Activated CD8-positive, alpha-beta memory T cell treated with anti-CD3 and anti-CD28 coated beads, Interleukin-2, amount 50 U/mL, for 48 hours (primary cell): Measurements from ENCODE around the gene RBM26.
"Not testable (repeated sequence)": the region's sequence is repeated elsewhere in the genome, so short reads cannot be mapped to it uniquely, and the experiment has no call there.

Source experiments
- DNase-seq: peaks from one replicate; pipeline ENCODE4 v3.0.0-alpha.2; 2020

The RBM26 gene

DNA sequence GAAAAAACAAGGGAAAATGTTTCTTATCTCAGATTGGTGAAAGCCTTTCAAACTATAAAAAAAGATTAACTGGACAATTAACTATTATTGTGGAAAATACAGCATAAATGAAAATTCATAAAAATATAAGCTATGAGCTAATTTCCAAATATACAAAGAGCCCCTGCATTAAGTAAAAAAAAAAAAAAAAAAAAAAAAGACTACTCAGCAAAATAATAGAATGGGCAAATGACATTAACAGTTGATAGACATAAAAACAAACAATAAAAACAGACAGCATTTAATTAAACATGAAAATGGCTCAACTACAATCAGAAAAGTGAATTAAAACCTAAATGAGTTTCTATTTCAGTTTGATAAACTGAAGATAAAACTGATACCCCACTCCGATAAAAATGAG is 77.5 kb downstream of the RBM26 start:
- no peak for DNase-seq

DNA sequence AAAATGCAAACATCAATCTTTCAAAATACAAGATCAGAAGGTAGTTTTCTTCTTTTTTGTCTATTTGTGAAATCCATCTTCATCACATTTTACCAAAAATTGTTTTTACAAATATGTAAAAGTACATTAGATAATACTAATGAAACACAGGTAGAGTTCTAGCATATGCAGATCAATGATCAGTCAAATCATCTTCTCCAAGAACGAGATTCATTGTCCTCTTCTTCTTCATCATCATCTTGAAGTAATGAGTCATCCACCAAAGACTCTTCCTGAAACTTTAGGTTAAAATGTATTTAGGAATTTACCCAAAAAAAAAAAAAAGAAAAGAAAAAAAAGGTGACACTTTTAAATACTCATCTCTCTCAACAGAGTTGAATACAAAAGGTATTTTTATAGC is 85.6 kb downstream of the RBM26 start:
- no peak for DNase-seq

DNA sequence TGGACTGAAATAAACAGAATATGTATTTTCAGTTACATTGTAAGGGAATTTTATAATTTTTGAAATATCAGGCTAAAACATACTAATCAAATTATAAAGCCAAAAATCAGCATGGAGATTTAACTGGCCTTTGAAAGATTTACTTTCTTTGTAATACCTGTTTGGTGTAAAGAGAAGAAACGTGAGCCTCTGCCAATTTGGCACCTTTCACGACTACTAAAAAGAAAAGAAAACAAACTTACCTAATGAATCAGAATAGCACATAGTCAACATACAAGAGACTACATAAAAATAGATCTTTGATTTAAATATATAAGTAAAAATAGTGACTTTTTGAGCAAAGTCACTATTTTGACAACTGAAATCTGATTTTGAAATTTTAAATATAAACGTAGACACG is 87.4 kb downstream of the RBM26 start:
- DNase-seq: no peak

DNA sequence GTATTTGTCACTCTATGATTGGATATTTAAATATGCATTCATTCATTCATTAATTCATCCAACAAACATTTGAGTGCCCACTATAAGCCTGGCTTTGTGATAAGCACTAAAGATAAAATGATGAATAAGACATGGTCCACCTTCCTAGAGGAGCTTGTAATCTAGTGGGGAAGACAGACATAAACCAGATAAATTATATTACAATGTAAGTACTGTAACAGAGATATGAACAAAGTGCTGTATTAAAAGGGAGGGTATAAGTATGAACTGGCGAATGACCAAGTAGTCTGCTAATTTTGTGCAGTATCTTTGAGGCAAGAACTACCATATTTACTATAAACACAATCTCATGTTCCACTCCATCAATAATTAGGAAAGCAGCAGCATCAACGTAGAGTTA is 88.2 kb downstream of the RBM26 start:
- no peak for DNase-seq

DNA sequence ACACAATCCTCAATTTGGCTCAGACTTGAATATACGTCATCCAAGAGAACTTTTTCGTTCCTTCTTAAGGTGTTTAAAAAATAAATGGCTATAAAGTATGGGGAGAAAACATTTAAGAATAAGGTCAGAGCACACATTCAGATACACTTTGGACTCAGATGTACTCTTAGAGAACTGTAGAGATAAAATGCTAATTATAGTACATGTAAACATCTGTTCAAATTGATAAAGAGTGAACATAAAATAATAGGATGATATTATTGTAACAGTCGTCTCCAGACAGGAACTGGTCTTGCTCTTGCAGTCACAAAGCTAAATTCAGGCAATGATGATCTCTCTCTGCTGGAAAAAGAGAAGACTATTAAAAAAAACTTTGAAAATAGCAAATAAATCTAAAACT is 91.4 kb downstream of the RBM26 start:
- DNase-seq: no peak

DNA sequence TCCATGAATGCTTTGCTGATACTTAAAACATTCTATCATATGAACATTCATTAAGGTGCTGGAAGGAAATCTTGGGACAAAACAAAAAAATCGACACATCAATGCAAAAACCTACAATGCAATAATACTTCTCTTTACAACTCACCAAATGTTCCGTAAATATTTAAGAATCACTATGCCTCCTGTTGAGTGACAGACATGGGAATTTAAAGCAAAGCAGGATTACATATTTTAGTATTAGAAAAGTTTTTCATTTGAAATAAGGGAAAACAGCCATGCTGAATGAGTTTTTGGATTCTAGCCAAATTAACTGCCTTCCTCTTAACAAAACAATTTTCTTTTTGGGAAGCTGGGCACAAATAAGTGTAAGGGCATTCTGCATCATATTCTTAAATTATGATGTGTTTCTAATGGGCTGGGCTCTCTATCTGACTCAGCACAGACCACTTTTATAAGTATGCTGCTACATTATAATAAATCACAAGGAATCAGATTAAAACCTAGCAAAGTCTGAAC is 93.7 kb downstream of the RBM26 start:
- DNase-seq: no peak

DNA sequence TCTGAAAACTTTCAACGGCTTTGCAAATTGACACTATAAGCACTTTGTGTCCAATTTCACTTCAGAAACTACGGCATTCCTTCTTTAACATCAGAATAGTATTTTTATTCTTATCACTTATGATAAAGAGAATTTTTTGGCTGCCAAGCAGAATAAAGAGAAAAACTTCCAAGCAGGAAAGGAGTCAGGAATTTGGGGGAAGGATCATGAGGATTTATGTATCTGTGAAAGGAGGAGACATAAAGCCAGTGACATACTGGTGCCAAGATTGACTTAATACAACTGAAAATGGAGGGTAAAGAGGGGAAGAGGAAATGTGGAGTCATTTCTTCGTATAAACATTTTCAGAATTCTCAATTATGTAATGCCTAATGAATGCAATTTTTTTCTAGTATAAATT is 94.7 kb downstream of the RBM26 start:
- no peak for DNase-seq

DNA sequence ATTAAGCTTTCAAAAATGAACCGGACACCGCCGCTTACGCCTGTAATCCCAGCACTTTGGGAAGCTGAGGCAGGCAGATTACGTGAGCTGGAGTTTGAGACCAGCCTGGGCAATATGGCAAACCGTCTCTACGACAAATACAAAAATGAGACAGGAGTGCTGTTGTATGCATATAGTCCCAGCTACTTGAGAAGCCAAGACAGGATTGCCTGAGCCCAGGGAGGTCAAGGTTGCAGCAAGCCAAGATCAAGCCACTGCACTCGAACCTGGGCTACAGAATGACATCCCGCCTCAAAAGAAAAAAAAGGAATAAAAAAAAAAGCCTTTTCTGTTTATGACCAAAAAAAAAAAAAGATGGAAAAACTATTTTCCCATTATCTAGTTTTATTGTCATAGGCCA is 96.4 kb downstream of the RBM26 start:
- DNase-seq: no peak

DNA sequence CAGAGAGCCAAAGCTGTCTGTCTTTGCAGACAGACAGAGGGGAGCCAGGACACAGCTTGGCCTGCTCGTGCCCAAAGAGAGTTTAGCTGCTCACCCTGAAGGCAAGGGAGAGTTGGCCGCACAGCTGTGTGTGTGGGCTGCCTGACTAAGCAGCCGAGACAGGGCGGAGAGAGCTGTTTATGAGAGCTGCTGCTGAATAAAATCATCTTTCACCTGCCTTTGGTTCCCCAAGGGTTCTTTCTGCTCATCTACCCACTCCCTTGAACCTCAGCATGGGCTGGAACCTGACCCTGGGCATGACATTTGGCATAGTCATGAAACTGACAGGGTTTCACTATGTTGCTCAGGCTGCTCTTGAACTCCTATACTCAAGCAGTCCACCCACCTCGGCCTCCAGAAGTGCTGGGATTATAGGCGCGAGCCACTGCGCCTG is 98.2 kb downstream of the RBM26 start:
- DNase-seq: peak; percentile 56

DNA sequence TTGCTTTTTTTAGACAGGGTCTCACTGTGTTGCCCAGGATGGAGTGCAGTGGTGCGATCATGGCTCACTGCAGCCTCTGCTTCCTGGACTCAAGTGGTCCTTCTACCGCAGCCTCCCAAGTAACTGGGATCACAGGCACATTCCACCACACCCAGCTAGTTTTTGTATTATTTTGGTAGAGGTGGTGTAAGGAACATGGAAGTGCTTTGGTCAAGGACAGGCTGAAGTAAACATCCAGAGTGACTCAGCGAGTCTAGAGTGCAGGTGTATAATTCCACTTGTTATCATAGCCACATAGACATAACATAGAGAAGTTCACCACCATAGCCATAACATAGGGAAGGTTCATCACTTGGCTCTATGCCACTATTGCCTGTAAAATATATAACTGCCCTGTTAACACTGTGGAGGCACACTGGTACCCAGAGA is 98.6 kb downstream of the RBM26 start:
- DNase-seq: no peak

DNA sequence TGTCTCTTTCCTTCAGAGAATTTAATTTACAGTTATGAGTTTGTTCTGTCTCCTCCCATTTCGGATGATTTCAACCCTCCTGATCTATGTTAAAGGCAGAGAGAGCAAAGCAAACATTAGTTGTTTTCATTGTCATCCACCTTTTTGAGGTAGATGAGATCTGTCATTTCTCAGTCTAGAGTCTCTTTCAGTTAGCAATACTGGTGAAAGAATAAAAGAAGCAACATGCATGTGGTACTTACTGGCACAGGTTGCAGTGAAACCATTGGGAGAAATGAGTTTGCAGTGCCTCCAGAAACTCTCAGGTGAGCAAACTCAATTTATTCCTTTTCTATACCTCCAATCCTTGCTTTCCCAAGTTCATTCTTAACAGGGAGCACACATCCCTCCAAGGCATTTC is 99.4 kb downstream of the RBM26 start:
- DNase-seq: no peak

DNA sequence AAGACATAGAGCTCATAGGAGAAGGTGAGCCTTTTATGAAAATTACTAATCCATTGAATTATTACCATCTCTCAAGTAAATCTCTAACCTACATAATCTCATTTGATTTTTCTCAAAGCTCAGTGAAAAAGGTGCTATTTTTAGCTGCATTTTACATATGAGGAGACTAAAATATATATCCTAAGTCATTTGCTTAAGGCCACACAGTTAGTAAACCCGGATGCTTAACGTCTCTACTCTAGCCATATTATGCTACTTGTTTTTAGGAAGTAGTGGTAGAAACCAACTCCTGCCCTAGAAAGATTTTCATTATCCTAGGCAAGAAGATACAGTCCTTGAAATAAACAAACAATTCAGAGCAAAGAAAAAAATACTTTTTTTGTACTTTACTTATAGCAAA is 108.9 kb downstream of the RBM26 start:
- DNase-seq: no peak

DNA sequence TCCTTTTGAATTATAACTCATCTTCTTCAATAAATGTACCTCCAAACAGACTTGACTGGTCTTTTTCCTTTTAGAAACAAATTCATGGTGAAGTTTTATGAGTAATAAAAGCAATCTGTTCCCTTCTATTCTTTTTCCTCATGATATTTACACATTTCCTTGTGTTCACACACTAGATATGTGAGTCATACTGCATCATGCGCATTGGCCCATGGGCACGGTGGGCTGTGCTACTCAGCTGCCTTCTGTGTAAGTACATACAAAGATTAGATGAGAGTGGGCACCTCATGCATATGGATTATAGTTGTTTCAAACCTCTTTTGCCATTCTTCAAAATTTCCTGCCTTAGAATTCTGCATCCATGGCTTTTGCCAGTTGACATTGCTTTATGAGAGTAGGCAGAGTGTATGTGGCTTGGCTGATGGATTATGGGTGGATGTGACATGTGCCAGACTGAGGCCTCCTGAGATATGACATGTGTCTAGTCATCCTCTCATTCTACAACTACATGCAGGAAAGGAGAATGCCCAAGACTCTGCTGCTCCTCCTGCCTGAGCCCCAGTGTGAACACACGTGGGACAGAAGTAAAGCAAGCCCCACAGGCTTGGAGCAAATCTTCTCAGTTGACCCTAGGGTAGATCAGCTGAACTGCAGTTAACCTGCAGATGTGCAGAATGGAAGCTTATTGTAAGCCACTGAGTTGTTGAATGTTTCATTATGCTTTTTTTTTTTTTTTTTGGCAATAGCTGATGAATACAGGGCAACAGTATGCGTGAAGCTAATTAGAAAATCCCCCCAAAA is 109.9 kb downstream of the RBM26 start:
- no peak for DNase-seq

DNA sequence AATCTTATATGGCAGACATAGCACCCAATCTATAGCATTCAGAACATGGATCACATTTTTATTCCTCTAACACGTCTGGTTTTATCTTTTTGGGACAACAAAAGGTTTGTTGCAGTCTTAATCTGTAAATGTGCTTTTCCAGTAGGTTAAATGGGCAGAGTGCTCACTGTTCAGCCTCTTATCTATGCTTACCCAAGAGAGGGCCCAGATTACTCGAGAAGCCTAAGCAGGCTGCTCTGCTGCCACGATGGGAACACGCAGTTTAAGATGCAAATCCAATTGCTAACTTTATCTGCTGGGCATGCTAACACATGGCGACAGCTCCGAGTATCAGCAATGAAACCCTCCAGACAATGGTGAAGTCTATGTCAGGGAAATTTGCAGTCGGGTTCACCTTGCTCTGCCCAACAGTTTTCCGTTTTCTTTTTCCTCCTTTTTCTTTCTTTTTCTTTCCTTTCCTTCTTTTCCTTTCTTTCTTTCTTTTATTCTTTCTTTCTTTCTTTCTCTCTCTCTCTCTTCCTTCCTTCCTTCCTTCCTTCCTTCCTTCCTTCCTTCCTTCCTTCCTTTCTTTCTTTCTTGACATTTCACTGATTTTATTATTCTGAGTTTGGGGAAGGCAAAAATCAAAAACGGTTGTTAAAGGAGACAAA is 115.3 kb downstream of the RBM26 start:
- no peak for DNase-seq

DNA sequence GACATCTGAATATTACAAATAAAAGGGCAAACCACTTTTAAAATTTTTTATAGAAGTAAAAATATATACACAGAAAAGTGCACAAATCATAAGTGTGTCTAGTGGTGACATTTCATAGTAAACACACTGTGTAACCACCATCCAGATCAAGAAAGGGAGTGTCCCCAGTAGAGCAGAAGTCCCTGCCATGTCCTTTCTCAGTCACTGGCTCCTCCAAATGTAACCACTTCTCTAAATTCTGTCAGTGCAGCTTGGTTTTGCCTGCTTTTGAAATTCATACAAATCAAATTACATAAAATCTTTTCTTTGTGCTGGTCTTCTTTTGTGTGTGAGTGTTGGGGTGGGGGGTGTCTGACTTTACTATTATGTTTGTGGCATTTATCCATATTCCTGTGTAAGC is 116.5 kb downstream of the RBM26 start:
- no peak for DNase-seq

DNA sequence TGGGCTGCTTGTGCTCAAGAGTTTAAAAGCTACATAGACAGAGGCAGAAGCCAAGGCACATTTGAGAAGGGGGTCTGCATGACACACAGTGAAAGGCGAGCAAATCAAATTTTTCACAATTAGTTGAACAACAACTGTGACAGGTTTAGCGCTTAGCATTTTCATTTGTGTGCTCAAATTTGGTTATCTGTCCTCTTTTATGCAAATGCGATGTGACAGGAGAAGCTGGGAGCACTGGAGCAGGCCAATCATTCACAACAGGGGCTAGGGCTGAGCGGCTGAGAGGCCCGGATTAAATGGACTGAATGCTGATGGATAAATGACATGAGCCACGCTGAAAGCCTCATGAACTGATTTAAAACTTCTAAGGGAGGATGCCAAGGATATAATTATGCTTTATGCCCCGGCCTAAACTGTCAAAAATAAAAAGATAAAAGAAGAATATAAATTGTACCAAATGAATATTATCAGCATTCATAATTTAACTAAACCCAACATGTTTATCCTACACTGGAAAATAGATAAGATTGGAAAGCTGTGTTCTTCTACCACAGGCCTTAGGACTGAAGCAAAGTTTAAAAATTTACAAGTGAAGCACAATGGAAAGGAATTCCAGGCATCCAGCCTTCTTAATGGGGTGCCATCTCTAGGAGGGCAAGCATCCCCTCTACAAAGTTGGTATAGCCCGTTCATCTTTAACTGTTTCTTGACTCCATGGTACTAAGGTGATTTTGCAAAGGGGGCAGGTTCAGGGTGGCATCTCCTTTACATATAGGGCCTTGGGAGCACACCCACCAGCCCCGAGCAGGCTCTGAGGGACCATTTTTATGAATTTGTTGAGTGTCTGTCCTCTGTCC is 117.9 kb downstream of the RBM26 start:
- no peak for DNase-seq

DNA sequence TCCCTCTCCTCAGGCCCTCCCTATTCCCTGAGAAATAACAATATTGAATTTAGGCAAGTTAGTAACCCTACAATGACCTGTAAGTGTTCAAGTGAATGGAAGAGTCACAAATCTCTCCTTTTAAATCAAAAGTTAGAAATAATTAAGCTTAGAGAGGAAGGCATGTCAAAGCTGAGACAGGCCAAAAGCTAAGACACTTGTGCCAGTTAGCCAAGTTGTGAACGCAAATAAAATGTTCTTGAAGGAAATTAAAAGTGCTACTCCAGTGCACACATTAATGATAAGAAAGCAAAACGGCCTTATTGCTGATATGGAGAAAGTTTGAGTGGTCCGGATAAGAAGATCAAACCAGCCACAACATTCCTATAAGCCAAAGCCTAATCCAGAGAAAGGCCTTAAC is 120.9 kb downstream of the RBM26 start:
- no peak for DNase-seq

DNA sequence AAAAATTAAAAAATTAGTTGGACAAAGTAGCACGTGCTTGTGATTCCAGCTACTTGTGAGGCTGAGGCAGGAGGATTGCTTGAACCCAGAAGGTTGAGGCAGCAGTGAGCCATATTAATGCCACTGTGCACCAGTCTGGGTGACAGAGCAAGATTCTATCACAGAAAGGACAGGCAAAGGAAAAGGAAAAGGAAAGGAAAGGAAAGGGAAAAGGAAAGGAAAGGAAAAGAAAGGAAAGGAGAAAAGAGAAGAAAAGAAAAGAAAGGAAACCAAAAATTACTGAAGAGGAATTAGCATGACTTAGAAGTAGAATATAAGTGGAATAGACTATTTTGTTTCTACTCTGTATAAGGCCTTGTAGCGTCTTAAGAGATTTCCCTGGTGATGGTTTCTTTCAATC is 122.3 kb downstream of the RBM26 start:
- DNase-seq: no peak

DNA sequence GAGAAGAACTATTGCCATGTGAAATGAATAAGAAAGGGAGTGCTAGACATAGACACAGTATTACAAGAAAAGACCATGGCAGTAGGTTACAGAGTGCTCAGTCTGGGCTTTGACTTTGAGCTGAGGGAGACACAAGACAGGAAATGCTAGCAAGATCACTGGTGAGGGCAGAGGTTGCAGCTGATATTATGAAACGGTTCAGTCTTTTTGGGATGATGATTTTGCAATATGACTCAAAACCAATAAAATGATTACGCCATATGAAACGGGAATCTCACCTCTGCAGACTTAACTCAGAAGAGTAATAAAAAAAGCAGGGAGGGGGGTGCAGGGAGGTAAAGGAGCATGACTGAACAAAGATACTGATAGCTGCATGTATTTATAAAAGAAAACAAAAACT is 123.1 kb downstream of the RBM26 start:
- DNase-seq: no peak

DNA sequence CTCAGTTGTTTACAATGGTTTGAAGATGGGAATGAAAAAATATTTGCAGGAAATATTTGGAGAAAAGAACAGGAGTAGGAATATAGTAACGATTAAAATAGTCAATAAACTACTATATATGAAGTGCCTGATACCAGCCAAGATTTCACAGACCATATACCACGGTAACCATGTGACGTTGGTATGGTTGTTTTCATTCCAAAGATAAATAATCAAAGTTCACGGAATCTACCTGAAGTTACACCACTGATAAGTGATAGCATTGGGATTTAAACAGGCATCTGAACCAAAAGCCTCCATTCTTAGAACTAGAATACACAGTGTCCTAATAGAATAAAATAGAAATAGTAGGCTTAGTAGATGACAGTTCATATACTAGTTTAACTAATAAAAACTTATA is 123.5 kb downstream of the RBM26 start:
- no peak for DNase-seq

DNA sequence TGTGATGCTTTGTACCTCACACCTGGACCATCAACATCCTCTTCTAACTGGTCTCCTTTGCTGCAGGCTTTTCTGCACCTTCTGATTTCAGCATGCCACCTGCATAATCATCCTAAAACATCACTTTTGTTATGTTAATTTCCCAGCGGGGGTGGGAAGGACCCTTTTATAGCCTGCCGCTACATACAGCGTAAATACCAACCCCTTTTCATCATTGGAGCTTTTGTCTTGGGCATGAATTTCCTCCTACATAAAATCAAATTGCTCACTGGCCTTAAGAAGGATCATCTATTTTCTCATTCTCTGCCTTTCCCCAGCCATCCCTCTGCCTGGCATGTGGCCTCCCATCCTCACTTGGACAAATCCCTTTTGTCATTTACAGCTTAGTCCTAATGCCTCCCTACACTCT is 124.7 kb downstream of the RBM26 start:
- no peak for DNase-seq

DNA sequence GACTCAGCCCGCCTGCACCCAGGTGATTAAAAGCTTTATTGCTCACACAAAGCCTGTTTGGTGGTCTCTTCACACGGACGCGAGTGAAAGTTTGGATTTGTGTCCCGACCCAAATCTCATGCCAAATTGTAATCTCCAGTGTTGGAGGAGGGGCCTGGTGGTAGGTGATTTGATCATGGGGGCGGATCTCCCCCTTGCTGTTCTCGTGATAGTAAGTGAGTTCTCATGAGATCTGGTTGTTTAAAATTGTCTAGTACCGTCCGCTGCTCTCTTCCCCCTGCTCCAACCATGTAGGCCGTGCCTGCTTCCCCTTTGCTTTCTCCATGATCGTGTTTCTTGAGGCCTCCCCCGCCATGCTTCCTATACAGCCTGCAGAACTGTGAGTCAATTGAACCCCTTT is 126.3 kb downstream of the RBM26 start:
- not testable (repeated sequence) for DNase-seq

DNA sequence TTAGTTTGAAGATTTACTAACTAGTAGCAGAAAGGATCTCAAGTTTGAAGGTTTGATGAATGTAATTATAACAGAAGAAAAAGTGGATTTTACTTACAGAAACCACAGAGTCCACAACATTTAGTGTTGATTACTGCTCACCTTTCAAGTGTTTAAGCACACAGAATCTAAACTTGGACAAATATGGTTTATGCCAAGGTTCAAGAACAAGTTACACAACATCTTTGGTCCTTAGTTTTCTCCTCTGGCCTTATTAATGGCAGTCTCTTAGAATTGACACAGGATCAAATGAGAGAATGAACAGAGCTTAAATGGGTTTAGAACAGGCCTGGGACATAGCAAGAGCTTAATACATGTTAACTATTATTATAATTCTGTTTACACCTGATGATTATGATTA is 133.0 kb downstream of the RBM26 start:
- DNase-seq: no peak

DNA sequence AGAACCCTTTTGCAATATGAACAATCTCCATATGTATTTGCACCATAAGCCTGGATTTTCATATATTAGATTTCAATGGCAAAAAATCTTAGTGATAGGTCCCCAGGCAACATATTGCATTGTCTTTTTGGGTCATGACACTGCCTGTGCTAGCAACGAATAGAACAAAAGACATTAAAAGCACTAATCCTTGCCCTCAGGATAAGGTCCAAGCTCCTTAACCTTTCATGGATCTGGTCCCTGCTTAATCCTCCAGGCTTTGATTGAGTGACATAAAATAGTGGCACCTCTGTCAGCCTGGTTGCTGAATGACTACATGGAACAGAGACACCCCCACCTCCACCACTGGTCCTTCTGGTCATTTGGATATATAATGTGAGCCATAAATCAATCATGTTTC is 134.4 kb downstream of the RBM26 start:
- DNase-seq: no peak
